ENCODE data around the gene FGR.

The FGR gene

GRCh38 chr1:27612718-27613117 is 22.3 kb downstream of the FGR start:
- H3K27me3 ChIP-seq (ENCODE audit: insufficient read depth, low read depth, severe bottlenecking) = no peaks in the 10 kb centered on the region
- no peak overlapping the region for H3K4me3 ChIP-seq (ENCODE audit: low read depth, low read length)
- H3K27ac ChIP-seq = no peak overlapping the region
- no peaks in the 10 kb centered on the region for H3K9me3 ChIP-seq (ENCODE audit: severe bottlenecking)
- H3K36me3 ChIP-seq = no peaks in the 10 kb centered on the region
- TF ChIP-seq CTCF (IDR thresholded peaks at IDR 0.05; ENCODE audit: low read depth, low read length) = no peak
- DNase-seq = no peak

- no peak for TF ChIP-seq CTCF (IDR thresholded peaks at IDR 0.05; ENCODE audit: low read depth, low read length)
- no peak overlapping the region for H3K4me3 ChIP-seq (ENCODE audit: low read depth, low read length)
- H3K9me3 ChIP-seq (ENCODE audit: severe bottlenecking) = no peaks in the 10 kb centered on the region
- no peaks in the 10 kb centered on the region for H3K36me3 ChIP-seq
- no peak overlapping the region for H3K27ac ChIP-seq
- DNase-seq = no peak
- no peaks in the 10 kb centered on the region for H3K27me3 ChIP-seq (ENCODE audit: insufficient read depth, low read depth, severe bottlenecking)
Measured at GRCh38 chr1:27611450-27611849, 23.5 kb downstream of the FGR start.

- no peaks in the 10 kb centered on the region for H3K27me3 ChIP-seq (ENCODE audit: insufficient read depth, low read depth, severe bottlenecking)
- DNase-seq = no peak
- no peak for TF ChIP-seq CTCF (IDR thresholded peaks at IDR 0.05; ENCODE audit: low read depth, low read length)
- H3K9me3 ChIP-seq (ENCODE audit: severe bottlenecking) = no peaks in the 10 kb centered on the region
- H3K4me3 ChIP-seq (ENCODE audit: low read depth, low read length) = no peak overlapping the region
- no peak overlapping the region for H3K27ac ChIP-seq
- H3K36me3 ChIP-seq = no peaks in the 10 kb centered on the region
Measured at GRCh38 chr1:27609618-27610240, 25.3 kb downstream of the FGR start.

- H3K27ac ChIP-seq = no peak overlapping the region
Measured at GRCh38 chr1:27609210-27609555, 25.8 kb downstream of the FGR start.

GRCh38 chr1:27607239-27607804 is 27.7 kb downstream of the FGR start:
- DNase-seq = no peak
- no peak overlapping the region for H3K4me3 ChIP-seq (ENCODE audit: low read depth, low read length)
- H3K27me3 ChIP-seq (ENCODE audit: insufficient read depth, low read depth, severe bottlenecking) = no peaks in the 10 kb centered on the region
- no peaks in the 10 kb centered on the region for H3K9me3 ChIP-seq (ENCODE audit: severe bottlenecking)
- no peak overlapping the region for H3K27ac ChIP-seq
- TF ChIP-seq CTCF (IDR thresholded peaks at IDR 0.05; ENCODE audit: low read depth, low read length) = no peak
- peaks cover 3% of the 10 kb centered on the region; the same call in 1 of the 2 replicates for H3K36me3 ChIP-seq

More at GRCh38 chr1:27609210-27609555, 25.8 kb downstream of the FGR start:
- H3K27me3 ChIP-seq (ENCODE audit: insufficient read depth, low read depth, severe bottlenecking) = no peaks in the 10 kb centered on the region
- H3K4me3 ChIP-seq (ENCODE audit: low read depth, low read length) = no peak overlapping the region
- no peak for TF ChIP-seq CTCF (IDR thresholded peaks at IDR 0.05; ENCODE audit: low read depth, low read length)
- no peaks in the 10 kb centered on the region for H3K9me3 ChIP-seq (ENCODE audit: severe bottlenecking)
- H3K36me3 ChIP-seq = no peaks in the 10 kb centered on the region
- no peak for DNase-seq
